ENCODE results near the gene TGIF1.

TGIF1 gene

GRCh38 chr18:3434685-3435084 is 15.3 kb upstream of the TGIF1 start:
- no peak for DNase-seq (ENCODE audit: low read depth)

- no peak for DNase-seq (ENCODE audit: low read depth)
Observed at GRCh38 chr18:3440341-3440740, 9.6 kb upstream of the TGIF1 start.

DNA sequence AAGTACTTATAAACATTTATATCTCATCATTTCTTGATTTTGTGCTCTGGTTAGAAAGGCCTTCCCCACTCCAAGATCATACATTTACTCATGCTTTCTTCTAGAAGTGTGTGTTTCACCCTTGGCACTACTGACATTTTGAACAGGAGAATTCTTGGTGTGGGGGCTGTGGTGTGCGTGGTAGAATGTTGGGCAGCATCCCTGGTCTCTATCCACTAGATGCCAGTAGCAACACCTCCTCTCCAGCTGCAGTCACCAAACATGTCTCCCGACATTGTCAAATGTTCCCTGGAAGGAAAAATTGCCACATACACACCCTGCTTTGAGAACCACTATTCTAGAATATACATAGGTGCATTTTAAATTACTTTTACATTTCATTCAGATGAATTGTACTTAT is 8.7 kb upstream of the TGIF1 start:
- no peak for DNase-seq (ENCODE audit: low read depth)

- DNase-seq (ENCODE audit: low read depth) = no peak
Observed at GRCh38 chr18:3442919-3443318, 7.1 kb upstream of the TGIF1 start.

DNA sequence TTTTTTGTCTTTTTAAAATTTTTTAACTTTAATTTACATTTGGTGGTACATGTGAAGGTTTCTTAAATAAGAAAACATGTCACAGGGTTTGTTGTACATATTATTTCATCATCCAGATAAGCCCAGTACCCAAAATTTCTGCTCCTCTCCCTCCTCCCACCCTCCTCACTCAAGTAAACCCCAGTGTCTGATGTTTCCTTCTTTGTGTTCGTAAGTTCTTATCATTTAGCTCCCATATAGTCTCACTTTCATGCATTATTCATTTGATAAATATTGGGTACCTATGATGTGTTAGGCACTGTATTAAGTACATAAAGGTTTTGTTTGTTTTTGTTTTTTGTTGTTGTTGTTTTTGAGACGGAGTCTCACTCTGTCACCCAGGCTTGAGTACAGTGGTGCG is 5.7 kb upstream of the TGIF1 start:
- no peak for DNase-seq (ENCODE audit: low read depth)

- DNase-seq (ENCODE audit: low read depth) = no peak
Observed at GRCh38 chr18:3444954-3445353, 5.0 kb upstream of the TGIF1 start.

DNA sequence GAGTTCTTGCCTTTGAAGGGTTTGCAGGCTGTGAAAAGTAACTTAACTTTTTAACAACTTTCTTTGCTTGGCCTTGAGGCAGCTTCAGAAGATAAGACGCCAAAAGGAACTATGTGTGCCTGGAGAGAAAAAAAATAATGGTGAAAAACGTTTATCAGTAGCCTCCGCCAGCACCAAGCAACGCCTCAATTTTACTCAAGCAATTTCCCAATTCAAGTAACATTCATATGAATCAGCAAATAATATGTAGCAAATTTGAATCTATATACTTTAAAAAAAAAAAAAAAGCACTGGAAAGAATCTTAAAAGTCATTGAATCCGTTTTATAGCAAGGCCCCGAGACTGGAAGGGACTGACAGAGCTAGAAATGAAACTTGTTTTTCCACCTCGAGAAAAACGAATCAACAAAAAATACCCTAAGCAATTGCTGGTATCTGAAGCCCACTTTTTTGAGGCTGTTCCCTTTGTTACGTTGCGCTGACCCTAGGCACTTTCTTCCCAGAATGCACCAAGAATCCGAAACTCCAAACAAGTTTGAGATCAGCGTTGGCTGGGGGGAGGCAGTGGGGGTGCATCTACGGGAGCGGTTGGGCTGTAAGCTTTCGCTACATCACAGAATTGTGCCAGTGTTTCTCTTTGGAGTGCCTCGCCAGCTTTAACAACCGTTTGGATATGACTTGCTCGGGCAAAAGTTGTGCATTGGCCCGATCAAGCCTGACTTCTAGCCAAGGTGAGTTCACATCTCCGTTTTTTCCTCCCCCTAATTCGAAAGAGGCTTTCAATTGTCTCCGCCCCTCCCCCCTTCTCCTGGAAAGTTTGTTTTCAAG is 2.7 kb upstream of the TGIF1 start:
- no peak for DNase-seq (ENCODE audit: low read depth)

DNA sequence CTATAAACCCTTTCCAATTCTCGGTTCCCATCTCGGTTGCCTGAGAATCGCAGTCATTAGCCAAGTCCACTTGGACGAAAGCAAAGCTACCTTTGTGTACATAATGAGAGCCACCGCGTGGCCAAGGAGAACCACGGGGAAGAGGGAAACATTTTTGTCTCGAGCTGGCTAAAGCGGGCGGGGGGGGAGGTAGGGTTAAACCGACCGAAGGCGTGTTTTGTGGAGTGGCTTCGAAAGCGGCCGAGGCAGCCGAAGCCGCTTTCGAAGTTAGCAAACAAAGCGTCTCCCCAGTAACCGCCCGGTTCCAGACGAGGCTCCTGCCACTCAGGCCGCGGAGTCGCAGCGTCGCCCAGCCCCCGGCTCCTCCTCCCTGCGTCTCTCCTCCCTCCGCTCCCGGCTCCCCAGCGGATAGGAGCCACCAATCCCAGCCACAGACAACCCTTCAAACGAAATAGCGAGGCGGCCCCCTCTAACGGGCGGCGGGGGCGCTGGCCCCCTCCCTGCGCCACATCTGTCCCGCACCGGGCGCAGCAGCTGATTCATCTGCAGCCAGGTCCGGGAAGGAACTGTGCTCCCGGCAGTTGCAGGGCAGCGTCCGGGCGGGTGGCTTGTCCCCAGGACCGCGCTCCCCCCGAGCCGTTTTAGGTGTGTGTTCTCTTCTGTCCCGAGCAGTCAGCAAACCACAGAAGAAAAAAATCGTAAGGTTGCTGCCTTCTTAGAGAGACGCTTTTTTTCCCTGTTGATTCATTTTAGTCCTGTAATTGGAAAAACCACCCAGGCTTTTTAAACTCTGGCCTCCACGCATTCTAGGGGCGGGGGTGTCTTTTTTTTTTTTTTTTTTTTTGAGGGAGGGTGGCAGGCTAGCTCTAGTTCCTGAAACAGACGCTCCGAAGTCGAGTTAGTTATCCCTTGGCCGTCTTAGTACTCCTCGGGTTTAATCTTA is 1.8 kb upstream of the TGIF1 start:
- peak; percentile 57 for DNase-seq (ENCODE audit: low read depth)

DNA sequence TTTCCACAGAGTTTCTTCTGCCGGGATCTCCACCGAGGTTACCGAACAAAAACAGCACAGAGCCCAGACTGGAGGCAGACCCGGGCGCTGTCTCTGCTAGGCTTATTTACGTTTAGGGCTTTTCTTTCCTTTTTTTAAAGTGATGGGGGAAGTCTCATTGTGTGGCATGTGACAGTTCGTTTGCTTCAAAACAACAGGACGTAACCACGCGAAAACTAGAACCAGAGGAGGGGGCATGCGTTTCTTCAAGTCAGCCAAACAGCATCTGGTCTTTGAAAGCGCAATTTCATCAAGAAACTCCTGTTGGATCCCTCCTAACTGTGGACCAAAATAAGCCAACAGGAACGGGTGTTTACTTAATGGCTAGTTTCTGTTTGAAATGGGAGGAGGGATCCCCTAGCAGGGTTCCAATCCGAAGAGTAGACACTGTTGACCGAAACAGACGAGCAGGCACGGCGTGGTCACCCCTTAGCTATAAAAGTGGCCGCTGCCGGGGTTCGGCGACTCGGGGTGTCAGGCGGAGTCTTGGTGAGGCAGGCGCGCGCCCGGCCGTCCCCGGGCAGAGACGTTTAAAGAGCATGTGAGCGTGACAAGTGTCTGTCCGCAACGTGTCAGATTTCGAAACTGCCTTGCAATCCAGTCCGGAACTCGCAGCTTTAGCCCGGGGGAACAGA is 997 bp upstream of the TGIF1 start:
- DNase-seq (ENCODE audit: low read depth) = peak; percentile 39

DNA sequence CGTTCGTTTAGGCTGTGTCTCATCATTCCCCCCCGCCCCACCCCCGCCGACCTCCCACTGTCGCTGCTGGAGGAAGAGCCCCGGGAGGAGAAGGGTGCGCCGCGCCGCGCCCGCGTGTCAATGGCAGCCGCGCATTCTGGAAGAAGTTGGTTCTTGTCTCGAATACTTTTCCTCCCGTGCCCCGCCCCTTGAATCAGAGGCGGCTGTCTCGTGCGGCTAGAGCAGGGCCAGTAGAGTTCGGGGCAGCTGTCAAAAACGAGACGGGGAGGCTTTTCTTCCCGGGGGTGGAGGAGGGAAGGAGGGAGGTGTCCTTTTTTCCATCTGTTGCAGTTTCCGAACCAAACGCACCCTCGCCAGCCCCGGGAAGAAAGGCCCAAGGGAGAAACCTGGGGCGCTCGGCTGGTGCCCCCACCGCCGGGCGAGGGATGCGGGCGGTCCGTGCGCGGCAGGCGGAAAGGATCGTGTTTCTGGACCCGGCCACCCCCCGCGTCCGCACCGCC is 410 bp upstream of the TGIF1 start:
- DNase-seq (ENCODE audit: low read depth) = peak; percentile 59

DNA sequence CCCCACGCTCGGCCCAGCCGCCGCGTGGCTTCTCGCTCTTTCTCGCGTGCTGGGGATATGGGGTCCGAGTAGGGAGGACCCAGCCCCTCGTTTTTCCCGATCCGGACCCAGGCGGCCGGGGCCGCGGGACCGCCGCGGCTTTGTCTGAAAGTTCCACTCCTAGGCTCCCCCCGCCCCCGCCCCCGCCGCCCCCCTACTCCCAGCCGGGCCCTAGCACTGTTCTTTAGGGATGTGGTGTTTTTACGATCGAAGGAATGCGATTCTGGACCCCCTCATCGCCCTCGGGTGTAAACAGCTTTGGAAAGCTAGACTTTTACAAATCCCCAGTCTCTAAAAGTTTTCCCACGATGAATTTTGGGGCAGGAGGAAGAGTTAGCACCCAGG is 819 bp downstream of the TGIF1 start:
- DNase-seq (ENCODE audit: low read depth) = no peak

DNA sequence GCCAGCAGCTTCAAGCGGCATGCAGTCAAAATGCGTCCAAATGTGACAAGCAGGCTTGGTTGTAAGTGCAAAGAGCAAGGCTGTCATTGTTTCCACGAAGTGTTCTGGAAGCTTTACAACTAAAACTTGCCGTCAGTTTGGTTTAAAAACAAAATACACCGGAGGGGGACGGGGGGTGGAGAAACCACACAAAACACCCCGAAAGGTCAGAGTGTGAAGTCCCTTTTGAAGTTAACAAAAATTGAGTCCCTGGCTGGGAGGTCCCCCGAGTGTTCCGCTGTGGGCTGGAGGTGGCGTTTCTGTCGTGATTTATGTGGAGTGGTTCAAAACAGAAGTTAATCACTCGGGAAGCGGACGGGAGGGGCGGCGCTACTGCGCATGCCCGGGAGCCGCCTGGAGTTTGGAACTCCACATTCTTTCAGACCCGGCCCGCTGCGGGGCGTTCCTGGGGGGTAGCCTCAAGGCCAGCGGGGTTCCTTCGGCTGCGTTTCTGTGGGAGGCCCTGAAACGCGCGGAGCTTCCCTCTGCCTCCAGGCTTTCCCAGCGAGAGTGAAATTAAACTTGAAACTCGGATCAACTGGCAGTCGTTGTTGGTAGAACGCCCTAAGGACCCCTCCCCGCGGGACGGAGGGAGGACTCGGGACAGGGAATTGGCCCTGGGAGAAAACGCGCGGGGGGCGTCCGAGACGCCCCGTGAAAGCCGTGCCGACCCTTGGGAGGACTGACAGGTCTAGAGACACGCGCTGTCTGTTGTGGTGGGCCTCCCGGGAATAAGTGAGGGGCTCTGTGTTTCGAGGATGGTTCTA is 1.4 kb downstream of the TGIF1 start:
- DNase-seq (ENCODE audit: low read depth) = peak; percentile 76

DNA sequence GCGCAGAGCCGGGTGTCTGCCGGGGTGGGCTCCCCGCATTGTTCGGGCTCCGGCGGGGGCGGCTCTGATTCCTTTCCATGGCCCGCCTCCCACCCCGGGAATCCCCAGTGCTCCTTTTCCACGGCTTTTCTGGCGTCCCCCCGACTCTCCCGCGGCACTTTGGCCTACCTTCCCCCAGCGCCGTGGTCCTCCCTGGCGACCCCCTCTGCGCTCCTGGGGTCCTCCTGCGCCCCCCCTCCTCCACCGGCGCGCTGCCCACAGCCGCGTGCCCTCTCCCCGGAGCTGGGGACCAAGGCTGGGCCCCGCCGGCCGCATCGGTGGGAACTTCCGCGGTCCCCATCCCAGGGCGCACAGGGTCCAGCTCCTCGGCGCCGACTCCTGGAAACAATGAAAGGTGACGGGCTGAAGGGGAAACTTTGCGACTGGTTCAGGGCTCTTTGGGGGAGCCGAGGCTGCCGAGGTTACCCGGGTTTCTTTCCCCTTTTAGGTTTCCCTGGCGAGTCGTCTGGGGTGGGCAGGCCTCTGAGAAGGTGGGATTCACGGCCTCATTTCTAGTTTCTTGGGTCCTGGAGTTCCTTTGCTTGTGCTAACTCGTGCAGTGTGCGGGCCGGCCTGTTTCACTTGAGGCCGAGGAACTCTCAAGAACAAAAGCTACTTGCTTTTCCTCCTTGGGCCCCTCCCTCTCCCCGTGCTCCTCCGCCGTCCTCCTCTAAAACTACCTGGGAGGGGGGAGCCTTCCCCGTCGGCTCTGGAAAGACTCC is 2.2 kb downstream of the TGIF1 start:
- DNase-seq (ENCODE audit: low read depth) = peak; percentile 10

GRCh38 chr18:3452750-3453539 is 3.0 kb downstream of the TGIF1 start:
- no peak for DNase-seq (ENCODE audit: low read depth)

DNA sequence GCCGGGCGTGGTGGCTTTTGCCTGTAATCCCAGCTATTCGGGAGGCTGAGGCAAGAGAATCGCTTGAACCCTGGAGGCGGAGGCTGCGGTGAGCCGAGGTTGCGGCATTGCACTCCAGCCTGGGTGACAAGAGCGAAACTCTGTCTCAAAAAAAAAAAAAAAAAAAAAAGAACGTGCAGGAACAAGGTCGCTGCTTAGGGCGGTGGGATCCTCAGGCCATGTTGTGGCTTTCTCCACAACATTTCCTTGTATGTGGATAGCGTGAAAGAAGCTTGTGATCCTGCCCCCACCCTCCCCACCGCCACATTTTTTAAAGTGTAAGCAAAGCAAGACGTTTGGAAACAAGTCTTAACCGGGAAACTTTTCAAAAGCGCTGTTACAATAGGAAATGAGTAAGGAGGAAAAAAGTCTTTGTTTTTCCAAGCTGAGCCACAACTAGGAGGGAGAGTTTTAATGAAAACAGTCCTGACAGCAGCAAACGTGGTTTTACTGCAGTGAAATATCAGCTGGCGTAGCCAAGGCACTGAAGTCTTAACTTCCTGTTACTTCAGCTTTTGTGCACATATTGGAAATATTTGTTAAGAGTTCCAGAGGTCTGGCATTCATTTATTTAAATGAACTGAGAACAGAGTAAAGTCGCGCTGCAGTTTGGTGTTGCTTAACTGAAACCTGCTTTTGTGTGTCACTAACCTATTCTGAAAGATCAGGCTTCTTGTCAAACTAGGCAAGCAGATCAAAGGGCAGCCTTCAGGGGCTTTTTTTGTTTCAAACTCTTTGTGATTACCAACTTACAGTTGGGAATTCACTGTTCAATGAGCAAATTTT is 3.8 kb downstream of the TGIF1 start:
- no peak for DNase-seq (ENCODE audit: low read depth)

GRCh38 chr18:3454365-3455089 is 4.6 kb downstream of the TGIF1 start:
- DNase-seq (ENCODE audit: low read depth) = no peak

DNA sequence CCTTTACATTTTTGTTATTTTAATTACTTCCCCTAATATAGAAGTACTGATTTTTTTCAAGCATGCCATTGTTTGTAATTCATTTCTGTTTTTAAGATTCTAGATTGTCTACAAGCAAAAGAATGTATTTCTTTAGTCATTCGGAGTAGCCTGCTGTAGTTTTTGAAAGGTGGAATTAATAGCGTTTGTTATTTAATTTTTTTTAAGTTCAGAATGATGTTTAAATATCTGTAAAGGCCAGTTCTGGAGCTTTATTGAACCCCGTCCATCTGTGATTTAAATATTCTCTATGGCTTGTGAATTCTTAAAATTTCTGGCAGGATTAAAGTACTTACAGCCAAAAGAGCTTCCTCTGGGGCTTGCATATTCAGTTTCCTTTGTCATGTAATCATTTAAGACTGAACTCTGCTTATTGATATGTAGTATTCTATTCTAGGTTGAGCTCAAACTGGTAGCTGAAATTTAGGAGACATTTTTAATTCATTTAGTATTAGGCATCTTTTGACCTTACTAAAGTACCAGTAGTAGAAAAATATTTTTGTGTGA is 5.2 kb downstream of the TGIF1 start:
- no peak for DNase-seq (ENCODE audit: low read depth)

Data from stimulated activated CD8-positive, alpha-beta memory T cell treated with anti-CD3 and anti-CD28 coated beads, Interleukin-12 subunit alpha, Interleukin-12 subunit beta, amount 100 ng/mL, for 1 hour (primary cell).